Stimulated activated CD4-positive, alpha-beta T cell treated with anti-CD3 and anti-CD28 coated beads, TNF-alpha, amount 100 ng/mL, for 4 hours (primary cell): ENCODE results near the gene CTSE.
"Not testable (repeated sequence)": the region's sequence is repeated elsewhere in the genome, so short reads cannot be mapped to it uniquely, and the experiment has no call there.

Source experiments
- DNase-seq, 3 experiments: peaks; one replicate each; pipeline ENCODE4 v3.0.0-alpha.2; 2020; ENCODE audit warnings: low read depth in 3 of 3

Gene CTSE

DNA sequence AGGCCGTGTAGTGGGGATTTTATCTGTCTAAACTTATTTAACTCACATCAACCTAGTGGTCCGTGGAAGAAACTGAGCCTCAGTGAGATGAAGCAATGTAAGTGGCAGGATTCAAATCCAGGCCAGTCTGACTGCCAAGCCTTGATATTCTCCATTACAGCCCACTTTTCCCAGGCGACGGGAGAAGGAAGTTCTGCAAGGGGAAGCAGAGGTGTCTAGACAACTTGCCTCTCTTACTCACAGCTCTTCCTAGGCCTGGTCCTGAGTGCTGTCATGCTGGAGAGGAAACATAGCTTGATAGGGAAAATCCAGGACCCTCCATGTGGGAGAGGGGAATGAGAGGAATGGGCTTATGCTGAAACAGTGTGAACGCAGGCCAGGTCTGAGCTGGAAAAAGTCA lies 9.1 kb downstream of the CTSE start:
- DNase-seq: no peak

DNA sequence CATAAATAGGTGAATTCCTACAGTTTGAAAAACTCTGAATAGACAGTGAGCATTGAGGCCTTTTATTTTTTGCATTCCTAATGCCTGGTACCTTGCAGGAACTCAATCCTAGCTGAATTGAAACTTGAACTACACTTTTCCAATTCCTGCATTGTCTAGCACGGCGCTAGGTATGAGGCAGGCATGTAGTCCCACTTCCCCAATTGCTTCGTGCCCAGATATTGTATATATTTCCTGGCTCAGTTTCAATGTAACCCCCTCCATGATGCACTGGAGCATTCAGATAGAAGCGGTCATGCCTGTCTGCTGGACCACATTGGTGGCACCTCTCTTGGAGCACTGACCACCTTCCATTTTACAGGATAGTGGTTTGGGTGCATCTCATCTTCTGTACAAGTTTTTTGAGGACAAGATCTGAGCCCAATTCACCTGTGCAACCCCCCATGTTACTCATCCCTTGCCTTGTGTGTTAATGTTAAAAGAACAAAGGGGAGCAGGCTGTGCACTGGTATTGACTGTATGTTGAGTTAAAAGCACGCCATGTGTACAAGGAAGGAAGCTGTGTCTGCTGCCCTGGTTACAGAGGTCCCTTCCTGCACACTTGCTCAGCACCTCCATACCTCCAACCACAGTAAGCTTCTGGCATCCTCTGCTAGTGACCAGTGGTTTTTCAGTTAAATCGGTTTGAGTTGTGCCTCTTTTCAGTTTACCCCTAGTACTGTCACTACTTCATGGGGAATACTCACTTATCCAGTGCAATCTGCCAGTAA lies 10.5 kb downstream of the CTSE start:
- no peak for DNase-seq

DNA sequence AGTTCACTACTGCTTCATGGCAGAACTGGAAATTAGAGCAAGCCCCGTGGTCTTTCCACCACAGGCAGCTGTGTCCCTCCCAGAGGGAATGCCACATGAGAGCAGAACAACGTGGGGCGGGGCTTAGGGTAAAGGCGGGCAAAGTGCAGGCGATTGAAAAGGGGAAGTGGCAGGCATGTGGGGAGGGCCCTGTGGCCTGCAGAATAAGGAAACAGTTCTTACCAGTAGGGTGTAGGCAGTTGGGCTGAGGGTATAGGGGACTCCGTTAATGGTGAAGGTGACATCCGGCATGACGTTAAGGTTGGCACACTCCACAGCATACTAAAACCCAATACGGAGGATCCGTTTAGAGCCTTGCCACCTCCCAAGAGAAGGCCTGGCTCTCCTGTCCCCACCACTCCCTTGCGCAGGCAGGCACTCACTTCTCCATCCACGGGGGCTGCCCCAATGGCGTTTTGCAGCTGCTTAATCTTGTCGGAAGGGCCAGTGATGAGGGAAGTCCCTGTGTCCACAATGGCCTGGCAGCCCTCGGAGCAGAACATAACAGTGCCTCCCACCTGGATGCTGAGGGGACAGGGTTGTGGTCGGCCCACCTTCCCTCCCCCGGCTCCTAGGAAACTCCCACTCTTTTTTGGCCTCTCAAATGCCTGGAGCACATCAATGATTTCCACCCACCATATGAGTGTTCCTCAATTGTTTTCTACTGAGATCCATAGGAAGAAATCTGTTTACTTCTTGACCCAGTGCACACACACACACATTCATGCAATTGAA lies 11.4 kb downstream of the CTSE start:
- no peak for DNase-seq

DNA sequence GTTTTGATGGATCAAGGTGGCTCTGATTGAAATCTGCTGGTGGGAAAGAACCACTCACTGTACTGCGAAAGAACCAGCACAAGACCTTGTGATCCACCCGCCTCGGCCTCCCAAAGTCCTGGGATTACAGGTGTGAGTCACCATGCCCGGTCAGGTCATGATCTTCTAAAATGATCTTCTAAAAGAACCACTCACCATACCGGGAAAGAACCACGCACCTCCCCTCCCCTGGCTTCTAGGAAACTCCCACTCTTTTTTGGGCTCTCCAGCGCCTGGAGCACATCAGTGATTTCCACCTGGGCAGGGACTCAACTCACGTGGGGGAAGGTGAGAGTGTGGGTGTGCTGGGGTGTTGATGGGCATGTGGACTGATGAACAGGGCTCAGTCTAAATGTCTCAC lies 12.6 kb downstream of the CTSE start:
- DNase-seq: no peak

DNA sequence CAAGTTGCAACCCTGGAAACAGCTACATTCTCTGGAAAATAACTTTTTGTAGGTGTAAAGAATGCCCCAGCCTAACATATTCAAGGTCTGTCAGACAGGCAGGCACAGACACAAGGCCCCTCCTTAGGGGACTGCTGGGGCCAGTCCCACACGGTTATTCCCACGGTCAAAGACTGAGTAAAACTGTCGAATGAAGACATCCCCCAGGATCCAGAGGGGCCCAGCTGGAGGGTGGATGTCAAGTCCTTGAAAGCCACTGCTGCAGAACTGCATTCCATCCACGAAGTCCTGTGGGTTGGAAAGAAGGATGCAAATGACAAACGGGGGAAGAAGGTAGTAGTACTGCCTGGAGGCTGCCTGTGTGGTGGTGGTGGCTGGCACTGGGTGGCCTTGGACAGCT lies 13.6 kb downstream of the CTSE start:
- DNase-seq: no peak

DNA sequence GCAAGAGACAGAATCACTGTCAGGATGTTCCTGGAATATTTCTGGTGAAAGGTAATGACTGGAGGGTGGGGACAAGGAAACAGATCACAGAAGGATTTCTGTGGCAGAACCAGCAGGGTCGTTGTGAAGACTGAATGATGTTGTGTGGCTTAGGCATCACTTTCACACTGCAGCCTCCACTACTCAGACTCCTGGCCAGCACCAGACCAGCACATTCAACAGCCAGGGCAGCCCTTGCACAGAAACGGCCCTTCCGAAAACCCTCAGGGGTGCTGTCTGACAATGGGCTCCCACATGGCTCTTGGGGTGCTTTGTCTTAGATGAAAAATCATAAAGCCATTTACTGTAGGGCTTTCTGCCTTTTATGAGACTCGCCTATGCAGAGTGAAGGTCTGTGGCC lies 16.7 kb downstream of the CTSE start:
- no peak for DNase-seq

DNA sequence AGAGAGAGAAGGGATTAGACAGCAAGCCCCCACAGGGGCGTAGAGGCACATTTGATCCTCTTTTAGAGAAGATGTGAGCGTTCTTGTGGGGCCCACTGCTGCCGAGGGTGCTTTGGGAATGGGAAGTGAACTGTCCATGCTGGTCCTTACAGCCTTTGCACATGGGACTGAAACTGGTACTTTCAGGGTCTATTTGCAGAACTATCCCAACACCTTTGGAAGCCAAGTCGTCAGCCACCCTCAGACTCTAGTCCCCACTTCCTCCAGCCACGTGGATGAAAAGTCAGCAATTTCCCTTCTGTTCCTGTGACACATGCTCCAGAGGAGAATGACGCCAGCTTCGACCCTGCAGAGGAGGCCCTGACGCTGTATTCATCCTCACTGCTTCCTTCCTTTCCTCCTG lies 17.9 kb downstream of the CTSE start:
- DNase-seq: no peak

DNA sequence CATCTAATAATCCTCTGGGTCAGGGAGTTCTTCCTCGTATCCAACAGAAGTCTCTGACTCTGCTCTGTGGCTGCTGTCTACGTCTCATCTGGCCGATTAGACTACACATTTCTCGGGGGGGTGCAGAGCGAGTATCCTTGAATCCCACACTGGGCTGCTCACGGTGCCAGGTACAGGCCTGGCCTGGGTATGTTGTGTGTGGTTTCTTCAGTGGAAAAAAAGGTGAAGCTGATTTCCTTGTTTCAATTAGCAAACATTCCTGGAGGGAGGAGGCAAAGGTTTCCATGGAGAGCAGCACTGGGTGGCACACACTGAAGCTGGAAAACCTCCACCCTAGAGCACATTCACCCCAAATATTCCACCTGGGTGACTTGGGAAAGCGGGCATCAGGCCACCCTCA lies 18.5 kb downstream of the CTSE start:
- no peak for DNase-seq

DNA sequence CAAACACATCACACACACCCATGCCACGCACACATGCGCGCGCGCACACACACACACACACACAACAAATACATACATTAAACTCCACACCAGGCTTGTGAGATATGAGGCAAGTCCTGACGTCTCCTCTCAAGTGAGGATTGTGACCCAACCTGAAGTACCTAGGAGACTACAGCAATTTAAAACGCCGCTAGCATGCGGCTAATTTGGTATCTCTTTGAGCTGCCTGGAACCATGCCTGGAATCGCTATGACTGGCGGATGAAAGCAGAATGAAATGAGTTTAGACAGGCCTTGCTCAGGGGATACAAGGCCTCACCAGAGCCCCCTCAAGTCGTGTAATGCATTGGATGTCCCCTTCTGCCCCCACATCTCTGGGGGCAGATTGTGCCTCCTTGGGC lies 18.9 kb downstream of the CTSE start:
- DNase-seq: no peak

DNA sequence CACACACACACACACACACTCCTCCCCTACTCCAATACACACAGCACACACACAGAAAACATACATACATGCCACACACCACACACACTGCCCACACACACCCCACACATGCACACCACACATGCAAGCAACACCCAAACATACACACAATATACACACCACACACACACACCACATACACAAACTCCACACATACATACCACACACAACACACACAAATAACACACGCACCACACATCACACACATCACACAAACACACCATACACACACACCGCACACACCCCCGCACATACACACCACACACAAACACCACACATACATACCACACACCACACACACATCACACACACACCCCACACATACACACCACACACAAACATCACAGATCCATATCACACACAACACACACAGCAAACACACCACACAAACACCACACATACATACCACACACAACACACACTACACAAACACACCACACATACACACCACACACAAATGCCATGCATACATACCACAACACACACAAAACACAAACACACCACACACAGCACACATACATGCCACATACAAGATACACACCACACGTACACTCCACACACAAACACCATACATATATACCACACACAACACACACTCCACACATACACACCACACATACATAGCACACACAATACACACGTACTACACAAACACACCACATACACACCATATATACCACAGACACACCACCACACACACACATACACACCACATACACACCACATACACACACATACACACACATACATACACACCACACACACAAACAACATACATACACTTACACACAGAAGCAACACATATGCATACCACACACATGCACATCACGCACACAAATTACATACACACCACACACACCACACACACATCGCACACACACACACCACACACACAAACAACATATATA lies 19.6 kb downstream of the CTSE start:
- DNase-seq: no peak

DNA sequence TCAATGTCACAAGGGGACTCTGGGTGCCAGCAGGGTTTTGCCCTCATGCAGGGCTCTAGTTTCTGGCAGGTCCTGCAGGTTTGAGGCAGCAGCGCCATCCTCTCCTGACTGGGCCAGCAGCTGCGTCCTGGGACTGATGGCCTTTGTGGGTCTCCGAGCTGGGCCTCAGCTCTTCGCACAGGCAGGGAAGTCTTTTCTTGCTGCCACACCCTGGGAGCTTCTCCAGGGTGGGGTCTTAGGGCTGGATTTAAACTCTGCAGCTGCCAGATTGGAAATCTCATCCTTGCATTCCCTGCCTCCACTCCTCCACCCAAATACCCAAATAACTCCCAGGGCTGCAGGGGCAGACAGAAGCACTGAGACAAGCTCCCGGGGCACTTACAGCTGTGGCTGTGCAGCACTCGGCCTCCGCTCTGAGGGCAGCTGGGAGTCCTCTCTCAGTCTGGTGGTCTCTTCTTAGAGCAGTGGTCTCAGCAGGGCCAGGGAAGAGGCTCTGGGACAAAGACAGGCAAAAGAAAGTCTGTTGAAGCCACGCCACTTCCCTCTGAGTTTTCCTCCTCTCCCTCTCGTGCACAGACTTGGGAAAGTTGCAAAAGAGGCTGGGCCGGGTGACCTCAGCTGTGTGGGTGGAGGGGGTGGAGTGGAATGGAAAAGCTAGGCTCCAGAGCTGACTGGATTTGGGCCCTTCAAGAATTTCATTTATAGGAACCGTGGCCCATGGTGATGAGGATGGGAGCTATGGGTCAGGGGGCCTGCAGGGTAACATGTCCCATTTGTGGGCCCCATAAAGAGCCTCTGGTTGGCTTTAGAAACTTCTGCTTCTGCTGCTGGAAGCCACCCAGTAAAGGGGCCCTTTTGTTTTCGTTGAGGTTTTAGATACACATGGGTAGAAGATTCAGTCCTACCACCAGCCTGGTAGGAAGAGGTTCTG lies 20.6 kb downstream of the CTSE start, which contains the start of gene RAB7B:
Gene RAB7B (minus strand): TSS at position 525 of the 931 bp plus-strand sequence. CDS start 9,260 bp downstream, outside the sequence.
- DNase-seq: no peak

DNA sequence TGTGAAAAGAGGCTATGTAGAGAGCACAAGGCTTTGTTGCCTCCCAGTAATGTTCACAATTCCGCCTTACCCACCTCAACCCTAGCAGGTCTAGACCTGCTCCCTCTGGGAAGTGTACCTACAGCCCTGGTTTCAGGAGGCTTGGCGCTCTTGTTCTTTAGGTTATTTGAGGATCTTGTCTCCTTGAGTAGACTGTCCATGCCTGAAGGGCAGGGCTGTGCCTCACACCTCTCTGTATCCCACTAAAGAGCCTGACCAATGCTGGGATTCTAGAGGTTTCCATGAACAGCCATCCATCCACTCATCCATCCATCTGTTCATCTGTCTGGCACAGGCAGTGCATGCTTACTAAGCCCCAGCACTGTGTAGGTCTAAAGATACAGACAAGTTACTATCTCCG lies 21.5 kb downstream of the CTSE start:
- no peak for DNase-seq

DNA sequence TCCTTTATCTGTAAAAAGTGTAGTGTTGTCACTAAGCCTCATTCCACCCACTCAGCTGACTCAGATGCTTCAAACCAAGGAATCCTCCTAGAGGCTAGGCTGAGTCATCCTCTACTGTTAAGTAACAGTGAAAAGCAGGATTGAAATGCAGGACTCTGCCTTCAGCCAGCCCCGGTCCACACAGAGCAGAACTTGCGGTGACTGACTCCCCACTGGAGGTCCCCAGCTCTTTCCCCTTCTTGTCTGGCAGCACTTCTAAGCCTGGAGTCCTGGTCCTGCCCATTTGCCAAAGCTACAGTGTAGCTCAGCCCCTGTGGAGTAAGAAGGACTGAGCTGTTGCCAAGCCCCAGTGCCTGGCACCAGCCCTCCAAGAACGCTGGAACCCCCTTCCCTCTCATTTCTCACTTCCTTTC lies 22.2 kb downstream of the CTSE start:
- DNase-seq: no peak

DNA sequence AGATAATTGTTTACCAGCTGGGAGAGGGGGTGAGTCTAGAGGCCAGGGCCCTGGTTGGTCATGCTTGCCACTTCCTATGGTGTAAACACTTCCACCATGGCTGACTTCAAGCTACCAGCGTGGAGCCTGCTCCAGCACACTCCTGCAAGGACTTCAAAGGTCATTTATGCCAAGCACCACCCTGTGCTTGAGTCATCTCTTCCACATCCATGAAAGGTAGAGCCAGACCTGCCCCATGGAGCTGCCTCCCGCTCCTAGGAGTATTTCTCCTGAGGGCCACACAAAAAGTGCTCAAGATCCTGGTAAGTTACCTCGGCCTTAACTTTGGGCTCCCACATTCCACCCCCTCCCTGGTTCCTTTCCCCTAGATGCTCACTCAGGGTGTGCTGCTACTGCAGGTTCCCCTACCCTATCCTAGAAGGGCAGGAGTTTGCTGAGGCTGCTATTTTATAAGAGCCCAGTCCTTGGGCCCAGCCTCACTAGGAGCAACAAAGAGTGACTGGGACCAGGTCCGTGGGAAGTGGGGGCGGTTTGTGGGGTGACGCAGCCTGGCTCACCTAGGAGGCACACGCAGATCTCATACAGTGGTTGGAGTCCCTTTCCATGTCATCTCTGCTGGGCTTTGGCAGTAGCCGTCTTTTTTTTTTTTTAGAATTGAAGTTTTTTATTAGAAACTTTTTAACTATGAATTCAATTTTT lies 22.9 kb downstream of the CTSE start:
- DNase-seq: no peak

DNA sequence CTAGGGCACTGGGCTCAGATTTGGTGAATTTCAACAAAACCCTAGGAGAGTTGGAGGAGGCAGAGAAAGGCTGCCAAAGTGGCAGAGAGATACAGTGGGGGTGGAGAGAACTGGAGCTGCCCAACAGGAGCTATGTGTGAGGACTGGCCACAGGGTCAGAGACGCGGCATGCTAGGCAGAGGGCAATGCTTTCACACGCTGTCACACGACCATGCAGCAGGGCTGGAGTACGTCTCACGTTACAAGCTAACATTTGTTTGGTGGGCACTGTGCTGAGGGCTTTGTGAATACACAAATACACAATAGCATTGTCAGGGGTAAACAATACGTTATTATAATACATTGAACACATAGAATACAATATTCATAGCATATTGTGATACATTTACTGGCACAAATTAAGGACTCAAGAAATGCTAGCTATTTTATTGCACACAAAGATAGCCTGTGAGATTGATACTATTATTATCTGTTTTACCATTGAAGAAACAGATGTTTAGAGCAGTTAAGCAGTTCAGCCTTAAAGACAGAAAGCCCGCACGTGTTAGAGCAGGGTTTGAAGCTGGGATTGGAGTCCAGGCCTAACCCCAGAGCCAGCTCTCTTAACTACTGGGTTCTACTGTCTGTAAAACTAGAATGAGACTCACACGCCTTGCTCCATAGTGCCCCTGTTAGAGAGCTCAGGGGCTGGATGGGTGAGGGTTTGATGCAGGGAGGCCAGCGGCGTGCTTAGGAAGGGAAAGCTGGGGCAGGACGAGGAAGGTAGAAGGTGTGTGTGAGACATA lies 25.0 kb downstream of the CTSE start:
- DNase-seq: no peak

DNA sequence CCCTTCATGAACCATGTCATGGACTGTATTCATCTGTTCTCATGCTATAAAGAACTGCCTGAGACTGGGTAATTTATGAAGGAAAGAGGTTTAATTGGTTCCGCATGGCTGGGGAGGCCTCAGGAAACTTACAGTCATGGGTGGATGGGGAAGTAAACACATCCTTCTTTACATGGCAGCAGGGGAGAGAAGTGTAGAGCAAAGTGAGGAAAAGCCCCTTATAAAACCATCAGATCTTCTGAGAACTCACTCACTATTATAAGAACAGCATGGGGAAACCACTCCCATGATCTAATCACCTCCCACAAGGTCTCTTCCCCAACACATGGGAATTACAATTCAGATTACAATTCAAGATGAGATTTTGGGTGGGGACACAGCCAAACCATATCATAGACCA lies 27.1 kb downstream of the CTSE start:
- not testable (repeated sequence) for DNase-seq

DNA sequence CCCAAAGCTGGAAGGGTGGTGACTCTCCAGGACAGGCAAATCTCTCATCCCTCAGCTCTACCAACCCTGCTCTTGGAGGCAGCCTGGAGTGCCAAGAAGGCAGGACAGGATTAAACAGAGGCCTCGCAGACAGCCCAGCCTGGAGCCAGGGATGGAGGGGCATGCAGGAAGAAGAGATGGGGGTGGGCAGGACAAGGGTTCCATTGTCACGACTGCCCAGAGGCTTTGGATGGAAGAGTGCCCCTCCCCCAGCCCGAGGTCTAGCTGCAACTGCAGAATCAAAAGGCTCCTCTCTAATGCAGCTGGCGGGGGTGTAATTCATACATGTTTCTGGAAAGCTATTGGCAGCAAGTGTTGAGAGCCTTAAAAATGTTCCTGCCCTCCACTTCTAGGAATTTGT lies 29.3 kb downstream of the CTSE start:
- no peak for DNase-seq

DNA sequence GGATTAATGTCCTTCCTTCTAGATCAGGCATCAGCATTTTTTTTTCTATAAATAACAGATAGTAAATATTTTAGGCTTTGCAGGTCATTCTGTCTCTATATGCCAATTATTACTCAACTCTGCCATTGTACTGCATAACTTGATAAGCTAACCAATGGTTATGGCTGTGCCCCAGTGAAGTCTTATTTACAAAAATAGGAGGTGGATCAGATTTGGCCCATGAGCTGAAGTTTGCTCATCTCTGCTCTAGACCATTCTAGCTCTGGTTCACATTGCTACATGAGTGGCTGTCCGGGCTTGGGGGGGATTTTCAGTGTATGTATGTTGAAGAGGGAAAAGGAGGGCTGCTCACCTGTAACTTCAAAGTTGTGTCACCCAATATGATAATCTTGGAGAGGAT lies 30.6 kb downstream of the CTSE start:
- DNase-seq: no peak

DNA sequence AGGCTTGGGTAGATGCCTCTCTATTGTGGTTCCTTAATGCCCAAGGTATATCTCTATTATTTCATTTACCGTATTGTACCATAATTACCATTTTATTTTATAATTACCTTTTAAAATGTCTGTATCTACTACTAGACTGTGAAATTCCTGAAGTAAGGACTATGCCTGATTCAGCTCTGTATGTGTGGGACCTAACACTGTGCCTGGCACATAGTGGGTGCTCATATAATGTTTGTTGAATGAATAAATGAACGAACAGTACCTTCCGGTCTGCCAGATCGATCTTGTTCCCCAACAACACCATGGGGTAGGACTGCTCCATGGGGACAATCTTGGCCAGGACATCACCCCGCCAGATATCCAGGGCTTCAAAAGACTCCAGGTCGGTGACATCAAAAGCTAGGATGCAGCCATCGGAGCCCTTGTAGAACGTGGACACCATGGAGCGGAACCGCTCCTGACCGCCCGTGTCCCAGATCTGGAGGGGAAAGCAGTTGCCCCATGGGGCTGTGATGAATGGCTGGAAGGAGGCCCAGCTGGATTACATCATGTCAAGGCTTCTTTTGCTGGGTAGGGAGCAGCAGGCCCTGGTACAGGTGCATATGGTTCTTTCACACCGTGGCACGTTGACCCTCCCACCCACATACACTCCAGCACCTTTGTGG lies 31.3 kb downstream of the CTSE start:
- no peak for DNase-seq
